ENCODE data around the gene SOBP.
"Not testable (repeated sequence)": the region's sequence is repeated elsewhere in the genome, so short reads cannot be mapped to it uniquely, and the experiment has no call there.

The SOBP gene

GRCh38 chr6:107509506-107509905 lies 19.6 kb downstream of the SOBP start:
- no peak overlapping the region for H3K27ac ChIP-seq
- TF ChIP-seq CTCF (conservative IDR thresholded peaks at IDR 0.05; ENCODE audit: low read depth), result no peak
- ChIA-PET POLR2A (ENCODE audit: low non-redundant PET) (no interaction called here), CTCF (no interaction called here)
- DNase-seq (ENCODE audit: low spot score), result no peak

DNA sequence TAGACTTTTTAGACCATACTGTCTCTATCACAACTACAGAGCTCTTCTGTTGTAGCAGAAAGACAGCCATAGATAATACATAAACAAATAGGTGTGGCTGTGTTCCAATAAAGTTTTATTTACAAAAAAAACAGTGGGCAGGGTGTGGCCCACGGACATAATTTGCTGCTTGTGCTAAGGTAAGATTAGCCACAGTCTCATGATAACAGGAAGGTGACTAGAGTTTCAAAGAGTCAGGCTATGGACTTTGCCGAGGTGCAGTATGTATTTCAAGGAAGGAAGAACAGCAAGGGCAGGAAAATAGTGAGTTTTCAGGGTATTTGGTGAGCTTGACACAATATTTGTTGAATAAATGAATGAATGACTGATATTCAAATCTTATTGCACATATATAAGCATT lies 20.2 kb downstream of the SOBP start:
- no peak overlapping the region for H3K27ac ChIP-seq
- ChIA-PET POLR2A (ENCODE audit: low non-redundant PET) (no interaction called here), CTCF (no interaction called here)
- no peak for TF ChIP-seq CTCF (conservative IDR thresholded peaks at IDR 0.05; ENCODE audit: low read depth)
- no peak for DNase-seq (ENCODE audit: low spot score)

GRCh38 chr6:107511511-107511993 lies 21.6 kb downstream of the SOBP start:
- ChIA-PET POLR2A (ENCODE audit: low non-redundant PET) (no interaction called here), CTCF (interaction anchor here (0.5 kb wide), 1 partner anchor 155 kb away, joined by 3 read pairs; no protein-coding TSS in a partner anchor)
- no peak for TF ChIP-seq CTCF (conservative IDR thresholded peaks at IDR 0.05; ENCODE audit: low read depth)

DNA sequence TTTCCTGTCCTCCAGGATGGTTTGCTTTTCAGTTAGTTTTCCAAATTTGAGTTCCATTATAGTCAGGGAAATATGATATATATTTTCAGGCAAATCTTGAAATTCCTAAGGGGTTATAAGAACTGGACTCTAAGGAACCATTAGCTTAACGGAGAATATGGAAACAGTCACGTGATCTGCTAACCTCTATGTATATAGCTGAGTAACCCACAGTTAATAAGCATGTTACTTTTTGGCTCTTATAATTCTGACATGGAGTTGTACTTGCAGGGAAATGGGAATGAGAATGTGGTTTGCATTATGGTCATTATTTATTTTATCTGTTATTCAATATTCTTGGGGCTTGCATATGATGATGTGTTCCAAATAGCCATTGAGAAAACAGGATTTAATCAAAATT lies 23.3 kb downstream of the SOBP start:
- ChIA-PET POLR2A (ENCODE audit: low non-redundant PET) (no interaction called here), CTCF (no interaction called here)
- no peak for TF ChIP-seq CTCF (conservative IDR thresholded peaks at IDR 0.05; ENCODE audit: low read depth)
- H3K27ac ChIP-seq, result no peak overlapping the region
- no peak for DNase-seq (ENCODE audit: low spot score)

More at GRCh38 chr6:107511511-107511993, 21.6 kb downstream of the SOBP start:
- DNase-seq (ENCODE audit: low spot score), result no peak
- no peak overlapping the region for H3K27ac ChIP-seq

DNA sequence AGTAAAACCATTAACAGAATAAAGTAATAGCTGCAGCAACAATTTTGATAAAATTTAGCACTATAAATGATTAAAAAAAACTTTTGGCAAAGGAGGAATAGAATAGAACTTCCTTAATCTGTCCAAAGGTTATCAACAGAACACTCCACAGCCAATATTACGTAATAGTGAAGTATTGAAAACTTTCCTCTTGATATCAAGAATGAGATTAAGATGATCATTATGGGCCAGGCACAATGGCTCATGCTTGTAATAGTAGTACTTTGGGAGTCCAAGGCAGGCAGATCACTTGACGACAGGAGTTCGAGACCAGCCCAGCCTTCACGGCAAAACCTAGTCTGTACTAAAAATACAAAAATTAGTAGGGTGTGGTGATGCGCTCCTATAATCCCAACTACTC lies 26.0 kb downstream of the SOBP start:
- POLR2A ChIA-PET (ENCODE audit: low non-redundant PET), result no interaction called here
- CTCF ChIA-PET, result no interaction called here
- DNase-seq (ENCODE audit: low spot score), result no peak
- H3K27ac ChIP-seq, result no peak overlapping the region
- TF ChIP-seq CTCF (conservative IDR thresholded peaks at IDR 0.05; ENCODE audit: low read depth), result no peak

DNA sequence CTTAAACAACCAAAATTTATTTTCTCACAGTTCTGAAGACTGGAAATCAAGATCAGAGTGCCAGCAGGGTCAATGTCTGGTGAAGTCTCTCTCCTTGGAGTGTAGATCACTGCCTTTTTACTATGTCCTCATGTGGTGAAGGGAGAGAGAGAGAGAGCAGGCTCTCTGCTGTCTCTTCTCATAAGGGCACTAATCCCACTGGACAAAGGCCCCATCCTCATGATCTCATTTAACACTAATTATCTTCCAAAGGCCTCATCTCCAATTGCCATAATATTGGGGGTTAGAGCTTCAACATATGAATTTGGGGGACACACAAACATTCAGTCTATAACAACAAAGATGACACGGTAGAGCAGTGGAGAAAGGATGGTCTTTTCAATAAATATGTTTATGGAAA lies 27.4 kb downstream of the SOBP start:
- ChIA-PET POLR2A (ENCODE audit: low non-redundant PET) (no interaction called here), CTCF (interaction anchor here (0.6 kb wide), 1 partner anchor 165 kb away, joined by 3 read pairs; no protein-coding TSS in a partner anchor)
- no peak for TF ChIP-seq CTCF (conservative IDR thresholded peaks at IDR 0.05; ENCODE audit: low read depth)
- H3K27ac ChIP-seq, result no peak overlapping the region
- DNase-seq (ENCODE audit: low spot score), result no peak

- DNase-seq (ENCODE audit: low spot score); H3K27ac ChIP-seq; CTCF ChIA-PET; POLR2A ChIA-PET (ENCODE audit: low non-redundant PET): not testable (repeated sequence)
Observed at GRCh38 chr6:107519224-107519623, 29.3 kb downstream of the SOBP start.

DNA sequence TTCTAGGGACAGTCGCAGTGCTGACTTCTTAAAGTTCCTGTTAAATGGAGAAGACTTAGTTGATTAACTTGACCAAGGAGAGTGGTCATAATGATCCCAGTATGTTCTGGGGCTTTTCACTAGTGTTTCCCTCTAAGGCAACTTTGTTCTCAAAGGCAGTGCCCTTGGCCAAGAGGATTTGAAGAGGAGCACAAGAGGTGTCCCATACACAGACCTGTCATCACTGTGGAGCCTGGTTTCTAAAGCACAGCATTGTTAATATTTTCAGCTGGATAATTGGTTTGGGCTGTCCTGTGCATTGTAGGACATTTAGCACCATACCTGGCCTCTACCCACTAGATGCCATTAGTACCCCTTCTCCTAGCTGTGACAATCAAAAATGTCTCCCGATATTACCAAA lies 30.8 kb downstream of the SOBP start:
- DNase-seq (ENCODE audit: low spot score); POLR2A ChIA-PET (ENCODE audit: low non-redundant PET); H3K27ac ChIP-seq; CTCF ChIA-PET: not testable (repeated sequence)
